GM18870 (cell line): ENCODE measurements around the gene LLPH.
A peak's percentile ranks its signal among the peaks of the same experiment; 100 is the strongest.

ENCODE experiments used
- ATAC-seq: cut with Tn5 transposase; IDR thresholded peaks from one replicate; pipeline ENCODE4 v1.9.1; 2021; ENCODE audit warnings: moderate library complexity; ENCODE audit not compliant: unreplicated experiment

The LLPH gene

DNA sequence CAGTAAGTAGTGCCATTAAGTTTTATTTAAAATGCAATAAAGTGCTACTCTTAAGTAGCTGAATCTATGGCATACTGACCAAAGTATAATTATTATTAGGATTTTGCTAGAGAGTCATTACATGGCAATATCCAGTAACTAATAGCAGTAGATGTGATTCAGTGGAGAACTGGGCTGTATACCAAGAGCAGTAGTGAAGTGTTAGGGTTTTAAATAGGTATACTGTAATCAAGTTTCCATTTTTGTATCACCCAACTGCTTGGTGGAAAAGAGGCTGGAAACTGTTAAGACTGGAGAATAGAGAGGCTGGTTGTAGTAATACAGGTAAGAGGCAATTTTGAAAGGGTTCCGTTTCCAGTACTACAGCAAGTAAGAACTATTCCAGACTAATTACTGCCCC is 13.3 kb upstream of the LLPH start:
- no peak for ATAC-seq

DNA sequence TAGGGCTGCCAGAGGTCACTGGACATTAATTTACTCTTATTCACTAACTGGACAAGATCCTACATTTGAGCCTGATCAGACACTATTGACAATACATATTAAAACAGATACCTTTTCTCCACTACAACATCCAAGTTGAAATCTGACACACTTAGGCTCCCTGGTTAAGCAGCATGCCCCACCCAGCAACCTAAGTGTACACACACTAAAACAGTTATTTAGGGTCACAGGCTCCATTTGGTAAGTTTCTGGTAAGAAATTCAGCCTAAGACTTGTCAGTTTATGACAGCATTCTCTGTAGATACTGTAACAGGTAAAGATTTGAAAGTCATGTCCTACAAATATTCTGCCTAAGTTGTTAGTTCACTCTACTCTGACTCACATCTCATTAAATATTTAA is 12.3 kb upstream of the LLPH start:
- no peak for ATAC-seq

DNA sequence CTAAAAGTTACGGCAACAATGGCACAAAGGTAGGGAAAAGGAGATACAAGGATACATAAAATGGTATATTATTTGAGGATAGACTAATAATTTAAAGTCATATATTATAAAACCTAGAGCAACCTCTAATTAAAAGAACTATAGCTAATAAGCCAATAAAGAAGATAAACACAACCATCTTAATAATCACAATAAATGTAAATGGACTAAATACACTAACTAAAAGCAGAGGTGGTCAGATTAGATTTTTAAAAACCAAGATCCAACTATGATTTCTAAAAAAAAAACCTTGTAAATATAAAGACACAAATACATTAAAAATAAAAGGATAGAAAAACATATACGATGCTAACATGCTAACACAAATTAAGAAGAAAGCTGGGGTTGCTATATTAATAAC is 10.7 kb upstream of the LLPH start:
- no peak for ATAC-seq

DNA sequence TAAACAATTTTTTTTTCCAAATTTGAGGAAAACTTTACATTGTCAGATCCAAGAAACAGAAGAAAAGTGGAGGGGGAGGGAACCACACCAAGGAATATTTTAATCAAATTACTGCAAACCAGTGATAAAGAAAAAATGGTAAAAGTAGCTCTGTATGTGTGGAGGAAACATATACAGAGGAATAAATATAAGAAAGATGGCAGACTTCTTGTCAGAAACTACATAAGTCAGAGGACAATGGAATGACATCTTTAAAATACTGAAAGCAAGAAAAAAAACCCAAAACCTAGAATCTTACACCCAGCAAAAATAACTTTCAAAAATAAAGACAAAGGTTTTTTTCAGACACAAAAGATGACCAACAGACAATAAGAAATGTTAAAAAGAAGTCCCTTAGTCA is 10.2 kb upstream of the LLPH start:
- no peak for ATAC-seq

DNA sequence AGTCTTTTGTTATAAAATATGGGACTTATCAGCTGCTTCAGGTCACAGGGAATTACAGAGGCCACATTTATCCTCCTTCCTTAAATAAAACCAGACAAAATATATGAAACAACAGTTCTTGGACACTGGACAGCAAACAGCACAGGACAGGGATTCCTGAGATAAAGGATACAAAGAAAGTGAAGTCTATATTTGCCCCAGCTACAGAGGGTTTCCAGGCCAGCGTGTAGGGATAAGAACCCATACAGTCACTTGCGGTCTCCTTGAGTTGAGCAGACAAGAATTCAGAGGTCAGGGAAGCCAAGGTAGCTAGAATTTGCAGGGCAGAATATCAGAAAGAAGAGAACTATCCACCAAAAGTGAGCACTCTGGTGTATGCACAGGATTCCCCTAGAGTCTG is 8.8 kb upstream of the LLPH start:
- ATAC-seq = no peak

DNA sequence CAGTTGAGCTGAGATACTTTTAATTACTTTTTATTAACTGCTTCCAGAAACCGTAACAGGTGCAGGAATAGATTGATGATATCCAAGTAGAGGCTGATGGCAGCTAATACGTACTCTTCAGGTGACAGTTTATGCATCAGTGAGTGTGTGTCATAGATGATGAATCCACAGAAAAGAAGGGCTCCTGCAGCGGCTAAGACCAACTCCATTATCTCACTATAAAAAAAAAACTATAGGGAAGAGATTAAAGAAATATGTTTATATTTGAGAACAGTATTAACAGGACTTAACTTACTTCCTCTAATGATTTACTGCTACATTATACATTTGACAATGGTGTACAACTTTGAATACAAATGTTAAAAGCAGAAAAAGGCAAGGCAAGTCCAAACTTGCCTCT is 7.4 kb upstream of the LLPH start:
- ATAC-seq = no peak

DNA sequence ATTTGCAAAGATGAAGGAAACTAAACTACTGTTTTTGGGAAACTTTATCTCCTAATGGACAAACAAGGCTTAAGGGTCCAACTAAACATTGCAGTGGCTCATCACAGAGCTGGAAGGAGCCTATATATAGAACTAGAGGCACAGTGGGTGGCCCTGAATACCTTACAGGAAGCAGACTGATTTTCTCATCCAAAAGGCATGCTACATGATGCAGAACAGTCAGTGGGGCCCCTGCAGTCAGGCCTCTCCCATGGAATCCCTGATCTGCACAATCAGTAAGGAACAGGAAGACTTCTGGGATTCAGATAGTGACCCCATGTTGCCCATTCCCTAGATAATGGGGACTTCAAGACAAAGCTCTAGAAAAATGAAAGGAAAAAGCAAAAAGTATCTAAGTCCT is 1.9 kb upstream of the LLPH start:
- no peak for ATAC-seq

DNA sequence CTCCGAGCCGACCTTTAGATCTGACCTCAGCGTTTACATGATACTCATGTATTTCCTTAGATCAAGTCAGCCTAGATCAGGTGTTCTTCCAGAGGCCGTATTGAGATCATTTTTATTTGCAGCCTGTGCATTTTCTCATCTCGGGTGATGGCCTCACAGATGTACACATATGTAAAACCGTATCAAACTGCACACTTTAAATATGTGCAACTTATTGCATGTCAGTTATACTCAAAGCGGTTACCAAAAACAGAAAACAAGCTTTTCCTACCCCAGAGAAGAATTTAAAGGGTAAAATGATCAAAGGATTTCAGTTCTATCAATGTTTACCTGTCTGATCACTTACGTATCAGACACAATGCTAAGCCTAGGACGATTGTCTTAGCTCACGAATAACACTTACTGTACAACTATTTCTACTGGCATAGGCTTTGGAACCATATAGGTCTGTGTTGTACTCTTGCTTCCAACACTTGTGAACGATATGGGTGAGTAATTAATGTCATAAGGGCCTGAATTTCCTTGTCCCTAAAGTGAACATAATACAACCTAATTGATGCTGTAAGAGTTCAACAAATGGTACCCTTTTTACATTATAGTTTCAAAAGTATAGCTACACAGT is 628 bp upstream of the LLPH start:
- peak; percentile 5 for ATAC-seq

DNA sequence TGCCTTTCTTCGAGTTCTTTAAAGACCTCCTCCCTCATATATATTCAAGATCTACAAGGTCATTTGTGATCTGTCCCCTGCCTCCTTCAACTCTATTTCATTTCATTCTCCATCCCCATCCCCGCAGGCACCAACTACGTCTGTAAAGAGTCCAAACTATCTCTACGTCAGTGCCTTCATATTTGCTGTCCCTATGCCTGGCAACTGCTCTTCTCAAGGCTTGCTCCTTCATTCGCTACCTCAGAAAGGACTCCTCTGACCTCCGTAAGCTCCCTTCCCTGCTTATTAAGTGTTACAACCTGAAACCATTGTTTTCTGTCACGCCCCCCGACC is 650 bp downstream of the LLPH start:
- no peak for ATAC-seq

DNA sequence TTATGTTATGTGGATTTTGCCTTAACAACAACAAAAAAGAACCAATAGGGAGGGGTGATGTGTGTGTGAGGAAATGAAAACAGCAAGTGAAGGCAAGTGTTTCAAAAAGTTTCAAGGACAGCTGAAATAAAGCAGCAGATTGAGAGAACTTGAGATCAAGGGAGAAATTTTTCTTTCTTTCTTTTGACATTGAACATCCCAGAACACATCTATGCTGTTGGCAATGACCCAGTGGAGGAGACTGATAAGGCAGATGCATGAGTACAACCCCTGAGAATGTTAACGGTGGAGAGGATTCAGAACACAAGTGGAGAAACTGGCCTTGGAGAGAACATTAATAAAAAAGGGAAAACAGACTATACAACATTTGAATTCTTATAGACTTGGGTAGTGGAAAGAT is 2.9 kb downstream of the LLPH start:
- no peak for ATAC-seq

DNA sequence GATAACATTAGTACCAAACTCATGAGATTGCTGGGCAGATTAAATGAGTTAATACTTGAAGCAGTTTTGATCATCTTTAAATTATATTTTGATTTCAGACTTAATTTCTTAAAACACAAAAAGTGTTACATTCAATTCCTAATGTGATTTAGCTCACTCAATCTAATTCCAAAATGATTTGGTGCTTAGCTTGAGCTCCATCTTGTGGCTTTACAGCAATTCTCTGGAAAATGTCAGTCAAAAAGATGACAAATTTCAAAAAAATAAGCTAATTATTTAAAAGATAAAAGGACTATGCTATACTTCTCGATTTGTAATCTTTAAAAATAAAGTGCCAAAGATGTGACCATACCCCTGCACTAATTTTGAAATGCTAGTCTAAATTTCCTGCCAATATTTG is 10.1 kb downstream of the LLPH start:
- no peak for ATAC-seq

DNA sequence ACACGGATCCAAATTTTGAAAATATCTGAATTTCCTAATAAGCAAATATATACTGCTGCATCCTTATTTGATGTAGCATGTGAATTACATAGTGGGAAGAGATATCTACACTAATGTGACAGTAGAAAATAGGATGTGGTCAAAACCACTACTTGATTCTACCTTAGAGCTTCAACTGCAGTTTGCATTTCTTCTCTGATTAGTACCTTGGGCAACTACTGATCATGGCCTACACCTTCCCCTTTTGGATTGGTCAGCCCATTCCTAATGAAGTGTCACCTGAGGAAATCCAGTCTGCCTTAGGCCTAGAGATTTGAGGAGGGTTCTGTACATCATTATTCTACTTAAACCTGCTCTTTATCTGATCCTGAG is 10.7 kb downstream of the LLPH start:
- ATAC-seq = no peak

DNA sequence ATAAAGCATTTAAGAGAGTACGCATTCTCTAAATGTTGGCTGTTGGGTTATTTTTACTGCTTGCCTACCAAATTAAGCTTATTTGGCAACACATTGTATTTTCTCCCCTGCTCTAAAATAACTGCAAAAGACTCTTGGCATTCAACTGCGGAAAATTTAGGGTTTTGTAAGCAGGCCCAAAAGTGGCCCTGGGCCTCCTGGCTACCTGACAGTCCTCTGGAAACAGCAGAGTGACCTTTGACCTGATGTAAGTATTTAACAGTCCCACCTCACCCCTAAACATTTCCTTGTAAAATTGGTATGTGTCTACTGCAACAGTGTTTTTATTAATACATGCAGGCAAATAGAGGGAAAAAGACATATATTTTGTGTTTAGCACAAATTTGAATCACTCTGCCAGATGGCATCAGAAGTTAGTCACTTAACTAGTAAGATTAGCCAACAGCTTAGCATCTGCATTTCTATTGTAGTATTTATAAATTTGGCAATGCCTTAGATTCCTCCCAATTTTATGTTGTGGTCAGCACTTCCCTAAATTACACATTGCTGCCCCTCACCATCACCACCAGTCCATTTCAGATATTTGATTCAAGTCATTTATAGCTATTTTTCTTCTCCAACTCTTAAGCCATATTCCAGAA is 11.2 kb downstream of the LLPH start:
- ATAC-seq = no peak

DNA sequence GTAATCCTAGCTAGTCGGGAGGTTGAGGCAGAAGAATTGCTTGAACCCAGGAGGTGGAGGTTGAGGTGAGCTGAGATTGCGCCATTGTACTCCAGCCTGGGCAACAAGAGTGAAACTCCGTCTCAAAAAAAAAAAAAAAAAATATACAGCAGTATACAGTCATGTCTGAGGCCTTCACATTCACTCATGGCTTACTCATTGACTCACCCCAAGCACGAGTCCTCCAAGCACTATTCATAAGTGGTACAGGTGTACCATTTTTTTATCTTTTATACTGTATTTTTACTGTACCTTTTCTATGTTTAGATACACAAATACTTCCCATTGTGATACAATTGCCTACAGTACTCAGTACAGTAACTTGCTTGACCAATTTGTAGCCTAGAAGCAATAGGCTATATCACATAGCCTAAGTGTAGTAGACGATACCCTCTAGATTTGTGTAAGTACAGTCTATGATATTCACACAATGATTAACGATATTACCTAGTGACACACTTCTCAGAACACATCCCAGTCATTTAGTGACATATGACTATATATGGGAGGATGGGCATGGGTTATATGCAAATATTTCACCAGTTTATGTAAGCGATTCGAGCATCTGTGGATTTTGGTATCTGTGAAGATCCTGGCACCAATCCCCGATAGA is 12.2 kb downstream of the LLPH start:
- peak; percentile 46 for ATAC-seq

DNA sequence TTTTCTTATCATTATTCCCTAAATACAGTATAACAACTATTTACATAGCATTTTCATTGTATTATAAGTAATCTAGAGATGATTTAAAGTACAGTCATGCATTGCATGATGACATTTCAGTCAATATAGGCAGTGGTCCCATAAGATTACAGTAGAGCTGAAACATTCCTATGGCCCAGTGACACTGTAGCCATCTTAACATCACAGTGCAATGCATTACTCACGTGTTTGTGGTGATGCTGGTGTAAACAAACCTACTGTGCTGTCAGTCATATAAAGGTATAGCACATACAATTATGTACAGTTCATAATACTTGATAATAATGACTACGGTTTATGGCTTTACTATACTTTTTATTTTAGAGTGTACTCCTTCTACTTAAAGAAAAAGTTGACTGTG is 13.3 kb downstream of the LLPH start:
- no peak for ATAC-seq

DNA sequence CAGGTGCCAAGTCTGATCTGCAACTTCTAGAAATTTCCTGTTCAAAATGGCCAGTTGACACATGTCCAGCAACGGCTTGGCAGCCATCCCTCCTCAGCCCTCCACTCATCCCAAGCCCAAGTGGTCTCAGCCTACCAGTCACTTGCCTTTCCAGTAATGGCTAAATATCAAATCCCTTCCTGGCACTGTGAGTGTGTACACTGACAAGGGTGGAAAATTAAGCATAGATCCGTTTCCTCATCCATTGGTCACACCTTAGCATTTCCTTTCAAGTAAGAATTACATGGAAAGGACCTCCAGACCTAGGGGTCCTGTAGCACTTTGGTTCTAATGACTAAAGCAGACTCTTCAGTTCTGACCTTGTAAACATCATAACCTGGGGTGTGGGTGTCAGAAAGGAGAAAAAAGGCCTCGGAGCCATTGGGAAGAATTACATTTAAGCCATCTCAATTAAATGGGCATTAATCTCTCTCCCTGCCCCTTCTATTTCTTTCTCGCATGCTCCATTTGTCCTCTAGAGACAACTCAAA is 15.4 kb downstream of the LLPH start:
- no peak for ATAC-seq

DNA sequence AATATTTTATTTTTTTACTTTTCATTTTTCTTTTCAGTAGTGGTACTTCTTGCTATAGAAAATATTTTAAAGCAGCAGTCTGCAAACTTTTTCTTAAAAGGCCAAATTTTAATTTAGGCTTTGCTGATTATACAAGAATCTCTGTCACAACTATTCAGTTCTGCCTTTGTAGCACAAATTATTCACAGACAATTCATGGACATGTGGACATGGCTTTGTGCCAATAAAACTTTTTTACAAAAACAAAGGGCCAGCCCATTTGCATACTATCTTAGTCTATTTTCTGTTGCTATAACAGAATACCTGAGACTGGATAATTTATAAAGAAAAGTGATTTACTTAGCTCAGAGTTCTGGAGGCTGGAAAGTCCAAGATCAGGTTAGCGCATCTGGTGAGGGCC is 17.1 kb downstream of the LLPH start:
- ATAC-seq = no peak

DNA sequence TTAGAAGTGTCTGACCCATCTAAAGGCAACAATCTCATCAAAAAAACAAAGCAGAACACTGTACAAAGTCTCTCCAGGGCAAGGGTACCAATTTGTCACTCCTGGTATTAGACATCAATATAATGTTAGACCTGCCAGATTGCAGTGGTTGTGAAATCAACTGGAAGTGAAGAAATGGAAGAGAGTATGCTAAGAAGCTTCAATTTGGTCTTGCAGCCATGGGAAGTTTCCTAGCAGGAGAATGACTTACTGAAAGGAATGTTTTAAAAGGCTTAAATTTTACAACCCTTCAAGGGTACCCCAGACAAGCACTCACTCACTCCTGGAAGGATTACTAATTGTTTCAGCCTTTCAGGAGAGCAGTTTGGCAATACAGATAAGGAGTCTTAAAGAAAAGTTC is 18.9 kb downstream of the LLPH start:
- no peak for ATAC-seq

DNA sequence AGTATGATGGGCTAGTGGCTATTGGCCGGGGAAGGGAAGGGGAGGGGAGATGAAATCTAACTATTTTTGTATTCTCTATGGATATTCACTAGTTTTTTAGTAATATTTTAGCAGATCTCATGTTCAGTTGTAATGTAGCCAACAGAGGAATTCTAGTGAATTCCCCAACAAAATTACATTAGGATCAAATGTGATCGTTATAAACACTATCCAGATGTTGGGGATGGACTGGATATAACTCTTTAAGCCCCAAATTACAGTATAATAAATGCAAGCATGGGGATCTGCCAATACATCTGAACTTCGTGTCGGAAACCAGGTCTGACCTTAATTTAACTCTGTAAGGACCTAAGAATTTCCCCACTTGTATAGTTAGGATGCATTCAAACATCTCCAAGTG is 21.5 kb downstream of the LLPH start:
- no peak for ATAC-seq

DNA sequence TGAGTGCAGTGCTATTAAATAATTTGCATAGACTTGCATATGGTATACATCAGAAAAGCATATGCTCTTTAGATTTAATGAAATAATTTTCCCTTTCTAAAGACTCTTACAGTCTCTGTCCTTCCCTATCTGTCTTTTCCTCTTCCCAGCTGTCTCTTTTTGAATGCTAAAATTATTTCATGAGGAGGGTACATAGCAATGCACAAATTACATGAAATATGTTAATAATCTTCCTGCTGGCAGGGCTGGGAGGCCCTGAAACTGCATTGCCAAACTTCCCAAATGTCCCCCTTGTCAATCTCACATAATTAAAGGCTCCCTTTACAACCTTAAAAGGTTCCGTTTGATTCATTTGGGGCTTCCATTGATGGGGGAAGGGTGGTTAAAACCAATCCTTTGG is 22.2 kb downstream of the LLPH start:
- ATAC-seq = no peak

DNA sequence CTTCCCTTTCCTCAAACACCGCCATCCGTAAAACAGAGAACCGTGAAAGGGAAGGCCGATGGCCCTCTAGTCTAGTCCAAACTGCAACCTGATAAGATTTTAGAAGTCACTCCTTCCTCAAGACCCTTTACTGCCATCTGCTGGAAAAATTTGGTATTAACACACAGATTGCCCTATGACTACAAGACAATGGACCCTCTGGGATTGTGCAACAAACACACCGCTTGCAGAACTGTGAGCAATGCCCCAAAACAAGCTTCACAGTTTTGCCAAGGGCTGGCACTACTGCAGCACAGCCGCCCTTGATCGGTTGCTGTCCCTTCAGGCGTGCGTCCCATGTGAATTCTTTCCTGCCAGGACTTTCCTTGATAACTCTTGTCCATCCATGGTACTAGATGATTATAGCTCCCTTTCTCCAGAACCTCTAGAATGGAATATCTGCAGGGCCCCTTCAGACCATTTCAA is 23.1 kb downstream of the LLPH start:
- ATAC-seq = peak; percentile 95
